ENCODE results near the gene TUBA3E.
A peak's percentile ranks its signal among the peaks of the same experiment; 100 is the strongest.
"Not testable (repeated sequence)": the region's sequence is repeated elsewhere in the genome, so short reads cannot be mapped to it uniquely, and the experiment has no call there.

TUBA3E gene

DNA sequence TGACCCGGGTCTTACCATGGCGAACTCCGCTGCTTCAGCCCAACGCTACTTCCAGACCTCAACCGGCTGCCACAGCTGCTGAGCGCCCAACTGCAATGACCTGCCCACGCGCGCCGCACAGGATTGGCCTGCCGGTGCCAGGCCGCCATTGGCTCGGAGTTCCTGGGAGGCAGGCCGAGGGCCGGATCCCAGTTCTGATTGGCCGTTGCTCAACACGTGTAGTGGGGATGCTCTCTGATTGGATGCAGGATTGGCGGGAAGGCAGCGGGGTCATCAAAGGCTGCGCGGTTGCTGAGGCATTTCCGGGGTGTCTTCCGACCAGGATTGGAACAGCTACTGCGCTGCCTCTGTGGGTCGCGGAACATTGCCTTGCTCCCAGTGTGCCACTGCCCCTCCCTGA is at the start of gene TUBA3E:
TUBA3E (minus strand) TSS at position 97 of the 400 bp plus-strand sequence; CDS start at position 18, 79 bp downstream.
- no peak for DNase-seq

DNA sequence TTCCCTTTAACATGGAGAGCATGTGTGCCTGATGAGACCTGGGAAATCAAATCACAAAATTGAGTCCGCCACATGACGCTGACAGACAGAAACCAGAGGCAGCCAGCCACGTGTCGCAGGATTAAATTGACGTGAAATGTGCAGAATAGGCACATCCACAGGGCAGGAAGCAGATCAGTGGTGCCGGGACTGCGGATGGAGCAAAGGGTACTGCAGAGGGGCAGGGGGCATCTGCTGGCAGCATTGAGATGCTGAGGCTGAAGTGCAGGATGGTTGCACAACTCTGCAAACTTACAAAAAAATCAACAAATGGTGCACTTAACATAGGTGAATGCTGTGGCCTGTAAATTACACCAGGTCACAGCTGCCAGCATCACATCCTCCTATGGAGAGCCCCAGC is 48.2 kb upstream of the TUBA3E start:
- no peak for DNase-seq

DNA sequence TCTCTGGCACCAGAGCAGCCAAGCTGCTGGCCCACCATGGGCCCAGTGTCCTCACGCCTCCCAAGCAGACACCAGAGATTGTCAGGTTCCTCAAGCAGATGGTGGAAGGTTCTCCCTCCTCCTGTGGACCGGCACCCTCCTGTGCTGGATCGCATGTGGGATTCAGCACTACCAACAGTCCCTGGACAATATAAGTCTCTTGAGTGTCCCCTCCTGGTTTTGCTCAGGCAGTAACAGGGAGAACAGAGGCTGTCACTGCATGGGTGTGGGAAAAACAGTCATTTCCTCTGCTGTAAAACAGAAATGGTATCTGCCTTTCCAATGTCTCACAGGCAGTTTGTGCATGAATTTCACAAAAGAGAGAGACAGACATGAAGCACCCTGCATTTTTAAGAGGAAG is 47.7 kb upstream of the TUBA3E start:
- DNase-seq: no peak

DNA sequence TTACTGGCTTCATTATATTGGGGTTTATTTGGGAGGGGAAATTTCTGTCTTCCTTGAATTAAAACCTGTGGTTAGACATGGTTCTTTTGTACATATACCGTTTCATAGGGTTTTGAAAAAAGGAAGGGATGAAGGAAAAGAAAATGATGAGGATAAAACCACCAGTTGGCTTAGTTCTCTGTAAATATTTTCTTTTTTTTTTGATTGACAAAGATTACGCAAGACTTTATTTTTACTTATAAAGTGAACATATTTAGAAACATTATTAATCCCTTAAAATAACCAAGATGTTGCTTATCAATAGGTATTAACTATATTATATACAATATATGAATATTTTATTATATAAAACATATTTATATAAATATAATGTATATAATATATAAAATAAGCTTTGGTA is 45.1 kb upstream of the TUBA3E start:
- DNase-seq: no peak

DNA sequence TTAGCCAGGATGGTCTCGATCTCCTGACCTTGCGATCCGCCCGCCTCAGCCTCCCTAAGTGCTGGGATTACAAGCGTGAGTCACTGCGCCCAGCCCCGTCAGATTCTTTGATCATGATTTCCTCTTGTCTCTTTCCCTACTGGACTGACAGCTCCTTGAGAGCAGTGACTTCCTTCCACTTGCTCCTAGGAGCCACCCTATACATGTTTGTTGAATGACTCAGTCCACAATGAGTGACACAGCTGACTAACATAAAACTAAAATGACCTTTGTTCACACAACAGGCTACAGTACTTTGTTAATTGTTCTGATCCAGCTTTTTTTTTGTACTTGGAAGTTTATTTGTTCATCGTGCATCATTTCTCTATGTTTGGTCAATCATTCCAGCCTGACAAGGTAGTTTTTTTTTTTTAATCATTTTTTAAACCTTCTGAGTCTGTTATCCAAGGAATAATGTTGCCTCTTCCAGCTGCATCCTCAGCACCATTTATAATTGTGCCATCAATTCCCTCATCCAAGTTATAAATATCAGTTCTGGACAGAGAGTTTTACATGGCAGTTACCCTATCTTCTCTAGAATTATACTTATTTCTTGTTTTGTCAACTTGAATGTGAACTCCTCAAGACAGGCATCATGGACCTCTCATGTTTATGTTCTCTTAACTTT is 42.9 kb upstream of the TUBA3E start:
- DNase-seq: no peak

DNA sequence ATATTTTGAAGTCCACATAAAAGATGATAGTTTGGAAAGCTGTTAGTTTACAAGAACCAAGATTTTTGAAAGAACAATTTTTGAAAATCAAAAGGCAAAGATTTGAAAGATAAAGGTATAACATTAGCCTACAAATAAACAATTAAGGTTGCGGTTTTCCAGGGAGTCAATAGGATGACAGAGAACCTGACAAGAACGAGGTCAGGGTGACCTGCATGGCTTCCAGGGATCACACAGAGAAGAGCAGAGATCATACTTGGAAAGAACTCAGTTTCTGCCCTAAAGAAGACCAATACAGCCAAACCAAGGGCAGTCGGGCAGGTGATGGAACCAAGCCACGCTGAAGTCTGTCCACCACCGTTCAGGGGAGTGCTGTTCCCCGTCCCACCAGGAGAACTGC is 41.3 kb upstream of the TUBA3E start:
- not testable (repeated sequence) for DNase-seq

DNA sequence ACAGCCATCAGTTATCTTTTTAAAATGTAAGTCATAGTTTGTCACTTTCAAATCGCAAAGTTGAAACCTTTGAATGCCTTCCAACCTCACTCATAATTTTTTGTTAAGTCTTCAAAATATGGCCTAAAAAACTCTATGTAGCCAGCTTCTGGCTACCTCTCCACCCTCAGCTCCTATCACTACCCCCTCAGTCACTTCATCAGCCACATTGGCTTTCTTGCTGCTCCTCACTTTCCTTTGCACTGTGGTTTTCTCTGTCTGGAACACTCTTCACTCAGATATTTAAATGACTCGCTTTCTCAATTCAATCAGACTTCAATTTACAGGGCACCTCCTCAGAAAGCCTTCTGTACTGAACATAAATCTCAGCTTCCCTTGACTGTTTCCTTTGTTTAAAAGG is 34.8 kb upstream of the TUBA3E start:
- not testable (repeated sequence) for DNase-seq

DNA sequence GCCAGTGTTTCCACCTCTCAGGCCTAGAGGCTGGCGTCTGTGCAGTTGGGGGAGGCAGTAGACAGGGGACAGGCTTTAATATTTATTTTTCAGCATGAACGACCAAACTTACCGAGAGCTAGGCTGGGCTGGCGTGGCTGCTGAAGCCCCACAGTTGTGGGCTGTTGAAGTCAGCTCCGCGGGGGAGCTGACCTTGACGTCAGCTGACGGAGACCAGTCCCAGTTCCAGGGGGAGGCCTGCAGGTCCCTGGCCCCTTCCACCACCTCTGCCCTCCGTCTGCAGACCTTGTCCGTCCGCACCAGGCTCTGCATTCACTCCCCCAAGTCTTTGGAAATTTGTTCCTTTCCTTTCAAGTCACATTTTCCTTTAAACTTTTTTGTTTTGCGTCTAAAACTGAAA is 33.4 kb upstream of the TUBA3E start:
- DNase-seq: no peak

DNA sequence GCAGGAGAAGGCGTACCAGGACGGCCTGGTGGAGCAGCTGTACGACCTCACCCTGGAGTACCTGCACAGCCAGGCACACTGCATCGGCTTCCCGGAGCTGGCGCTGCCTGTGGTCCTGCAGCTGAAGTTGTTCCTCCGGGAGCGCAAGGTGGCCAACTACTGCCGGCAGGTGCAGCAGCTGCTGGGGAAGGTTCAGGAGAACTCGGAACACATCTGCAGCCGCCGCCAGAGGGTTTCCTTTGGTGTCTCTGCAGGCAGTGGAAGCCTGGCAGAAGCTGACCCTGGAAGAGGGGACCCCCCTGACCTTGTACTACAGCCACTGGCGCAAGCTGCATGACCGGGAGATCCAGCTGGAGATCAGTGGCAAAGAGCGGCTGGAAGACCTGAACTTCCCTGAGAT is 32.7 kb upstream of the TUBA3E start:
- not testable (repeated sequence) for DNase-seq

DNA sequence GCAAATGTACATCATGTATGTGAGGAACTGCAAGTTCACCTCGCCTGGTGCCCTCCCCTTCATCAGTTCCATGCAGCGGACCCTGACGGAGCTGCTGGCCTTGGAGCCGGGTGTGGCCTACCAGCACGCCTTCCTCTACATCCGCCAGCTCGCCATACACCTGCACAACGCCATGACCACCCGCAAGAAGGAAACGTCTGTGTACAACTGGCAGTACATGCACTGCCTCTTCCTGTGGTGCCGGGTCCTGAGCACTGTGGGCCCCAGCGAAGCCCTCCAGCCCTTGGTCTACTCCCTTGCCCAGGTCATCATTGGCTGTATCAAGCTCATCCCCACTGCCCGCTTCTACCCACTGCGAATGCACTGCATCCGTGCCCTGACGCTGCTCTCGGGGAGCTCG is 32.1 kb upstream of the TUBA3E start:
- not testable (repeated sequence) for DNase-seq

DNA sequence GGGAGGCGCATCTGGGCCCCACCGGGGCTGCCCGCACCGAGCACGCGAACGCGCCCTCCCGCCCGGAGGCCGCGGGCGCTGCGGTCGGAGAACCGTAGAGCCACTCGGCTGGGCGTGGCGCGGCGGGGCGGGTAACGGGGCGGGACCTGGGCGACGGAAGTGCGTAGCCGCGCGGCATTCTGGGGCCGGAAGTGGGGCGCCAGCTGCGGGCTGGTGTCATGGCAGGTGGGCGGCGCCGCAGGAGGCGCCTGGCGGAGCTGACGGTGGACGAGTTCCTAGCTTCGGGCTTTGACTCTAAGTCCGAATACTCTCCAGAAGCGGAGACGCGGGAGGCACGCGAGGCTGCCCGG is 30.9 kb upstream of the TUBA3E start:
- DNase-seq: peak in 3 of 6 experiments; percentile 15 to 41 (median 26)

DNA sequence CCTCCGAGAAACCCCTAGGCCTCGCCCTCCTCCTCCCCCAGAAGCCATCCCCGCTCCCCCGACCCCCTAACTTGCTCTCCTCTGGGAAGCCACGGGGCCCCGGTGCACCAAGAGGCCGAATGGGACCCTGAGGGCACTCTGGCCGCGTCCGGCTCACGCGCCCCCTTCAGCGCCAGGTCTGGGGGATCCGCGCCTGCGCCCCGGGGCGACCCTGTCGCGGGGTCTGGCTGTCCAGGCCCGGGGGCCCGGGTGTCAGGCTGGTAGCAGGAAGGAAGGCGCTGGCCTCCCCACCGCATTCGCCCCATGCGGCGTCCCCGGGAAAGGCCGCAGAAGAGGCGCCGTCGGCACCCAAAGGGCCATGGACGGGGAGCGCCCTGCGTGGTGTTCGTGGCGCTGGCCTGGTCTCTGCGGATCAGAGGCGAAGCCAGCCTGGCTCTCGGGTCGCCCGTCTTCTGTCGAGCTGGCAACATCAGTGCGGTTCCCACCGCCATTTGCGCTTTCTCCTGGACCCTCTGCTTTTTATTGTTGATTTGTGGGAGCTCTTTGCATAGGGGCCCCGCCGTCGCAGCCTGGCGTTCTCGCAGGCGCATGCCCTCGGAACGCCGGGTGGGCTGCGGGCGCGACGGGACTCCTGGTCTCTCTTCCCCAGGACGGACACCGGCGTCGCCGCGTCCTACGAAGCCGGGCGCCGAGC is 30.4 kb upstream of the TUBA3E start:
- not testable (repeated sequence) for DNase-seq

DNA sequence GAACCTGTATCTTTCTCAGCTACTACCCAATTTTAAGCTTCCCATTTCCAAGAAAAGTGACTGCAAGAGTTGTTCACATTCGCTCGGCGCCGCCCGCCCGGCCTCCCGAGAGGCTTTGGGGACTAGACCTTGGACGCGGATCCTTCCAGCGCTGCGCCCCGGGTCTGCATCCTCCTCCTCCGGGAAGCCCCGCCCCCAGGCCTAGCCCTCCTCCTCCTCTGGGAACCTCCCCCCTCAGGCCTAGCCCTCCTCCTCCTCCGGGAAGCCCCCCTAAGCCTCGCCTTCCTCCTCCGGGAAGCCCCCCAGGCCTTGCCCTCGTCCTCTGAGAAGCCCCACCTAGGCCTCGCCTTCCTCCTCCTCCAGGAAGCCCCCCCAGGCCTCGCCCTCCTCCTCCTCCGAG is 29.8 kb upstream of the TUBA3E start:
- DNase-seq: not testable (repeated sequence)

DNA sequence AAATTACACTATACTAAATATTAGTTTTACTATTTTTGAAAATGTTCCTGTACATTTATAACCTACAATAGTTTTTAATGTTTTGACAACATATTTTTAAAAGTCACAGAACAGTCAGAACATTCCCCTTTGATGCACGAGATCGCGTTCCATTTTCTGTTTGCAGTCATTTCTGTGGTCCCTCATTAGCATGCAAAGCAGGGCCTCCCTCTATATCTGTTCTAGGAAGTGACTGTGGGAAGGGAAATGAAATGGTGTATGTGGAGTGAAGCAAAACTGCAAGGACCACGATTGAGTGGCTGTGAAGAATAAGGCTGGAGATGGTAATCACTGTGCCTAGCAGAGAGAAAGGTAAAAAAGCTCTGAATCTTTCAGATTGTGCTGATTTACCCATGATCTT is 24.3 kb upstream of the TUBA3E start:
- DNase-seq: not testable (repeated sequence)

DNA sequence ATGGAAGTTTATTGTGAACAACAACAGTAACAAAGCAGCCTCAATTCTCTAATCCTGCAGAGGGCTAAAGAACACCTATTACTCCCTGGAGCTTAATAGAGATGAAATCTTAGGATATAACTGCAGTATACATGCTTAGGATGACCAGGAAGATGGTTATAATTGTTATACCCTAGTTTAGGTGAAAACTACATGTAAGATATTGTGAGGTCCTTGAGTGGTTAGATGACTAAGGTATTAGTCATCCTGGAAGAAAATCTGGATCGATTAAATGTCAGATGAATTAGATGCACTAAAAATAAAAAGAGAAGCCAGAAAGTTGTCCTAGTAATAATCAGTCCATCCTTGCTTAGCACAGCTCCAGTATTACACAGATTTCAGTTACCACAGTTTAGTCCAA is 22.3 kb upstream of the TUBA3E start:
- not testable (repeated sequence) for DNase-seq

DNA sequence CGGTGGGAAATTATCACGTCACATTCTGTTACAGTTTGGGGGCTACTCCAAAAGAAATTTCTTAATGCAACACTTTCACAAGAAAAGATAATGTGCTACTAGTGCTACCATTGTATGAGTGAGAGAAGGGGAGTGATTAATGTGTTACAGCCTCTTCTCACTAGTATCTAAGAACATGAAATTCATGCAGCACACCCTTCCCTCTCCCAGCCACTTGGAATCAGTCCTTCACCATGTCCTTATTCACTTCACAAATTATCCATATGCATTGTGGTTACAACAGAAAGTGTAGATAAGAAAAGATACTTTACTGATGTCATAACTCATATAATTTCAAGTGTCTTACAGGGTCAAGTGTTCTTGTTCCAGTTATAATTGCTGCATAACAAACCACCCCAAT is 20.9 kb upstream of the TUBA3E start:
- DNase-seq: not testable (repeated sequence)

DNA sequence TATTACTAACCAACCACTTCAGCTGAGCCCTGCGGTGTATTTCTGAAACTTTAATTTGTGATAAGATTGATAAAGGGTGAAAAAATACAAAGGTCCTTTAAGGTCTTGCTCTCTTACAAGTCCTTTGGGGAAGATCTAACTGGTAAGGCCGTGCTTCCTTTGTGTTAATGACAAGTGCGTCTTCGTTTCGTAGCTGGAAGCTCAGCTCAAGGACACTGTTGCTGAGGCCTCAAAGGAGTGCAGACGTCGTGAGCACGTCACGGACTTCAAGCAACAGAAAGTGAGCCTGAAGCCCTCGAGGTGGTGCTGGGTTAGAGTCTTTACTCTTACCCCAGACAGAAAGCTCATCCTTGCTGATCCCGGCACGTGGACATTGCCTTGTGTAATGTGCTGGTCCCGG is 8.8 kb upstream of the TUBA3E start:
- DNase-seq: not testable (repeated sequence)

DNA sequence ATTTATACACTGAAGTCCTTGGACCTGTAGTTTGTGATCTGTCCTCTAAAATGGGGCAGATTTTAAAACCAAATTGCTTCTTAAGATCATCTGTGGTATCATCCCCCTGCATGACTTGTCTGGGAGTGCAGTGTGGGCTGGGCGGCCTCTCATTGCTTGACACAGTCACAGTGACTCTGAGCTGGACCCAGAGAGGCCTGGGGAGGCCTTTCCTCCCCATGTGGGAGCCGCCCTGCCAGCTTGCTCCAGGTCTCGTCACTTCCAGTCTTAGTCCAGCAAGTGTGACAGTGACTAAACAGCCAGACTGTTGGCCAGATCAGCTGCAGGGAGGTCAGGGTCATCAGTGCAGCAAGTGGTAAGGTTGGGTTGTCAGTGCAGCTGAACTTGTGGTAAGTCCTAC is 4.9 kb upstream of the TUBA3E start:
- DNase-seq: not testable (repeated sequence)

DNA sequence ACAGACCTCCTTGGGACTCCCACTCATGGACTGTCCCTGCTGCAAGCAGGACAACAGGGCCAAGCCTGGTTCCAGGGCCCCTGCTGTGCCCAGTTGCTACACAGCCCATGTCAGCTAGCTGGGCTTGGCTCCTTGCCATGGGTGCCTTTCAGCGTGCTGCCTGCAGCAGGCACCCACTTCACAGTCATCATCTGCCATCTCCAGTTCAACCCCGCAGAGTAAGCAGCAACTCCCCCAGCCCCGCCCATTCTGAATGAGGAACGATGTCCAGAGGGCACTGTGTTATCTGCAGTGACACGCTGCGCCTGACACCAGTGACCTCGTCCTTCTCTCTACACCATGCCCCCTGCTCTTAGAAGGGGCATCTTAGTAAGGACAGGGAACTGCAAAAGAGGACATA is 4.3 kb upstream of the TUBA3E start:
- DNase-seq: not testable (repeated sequence)

DNA sequence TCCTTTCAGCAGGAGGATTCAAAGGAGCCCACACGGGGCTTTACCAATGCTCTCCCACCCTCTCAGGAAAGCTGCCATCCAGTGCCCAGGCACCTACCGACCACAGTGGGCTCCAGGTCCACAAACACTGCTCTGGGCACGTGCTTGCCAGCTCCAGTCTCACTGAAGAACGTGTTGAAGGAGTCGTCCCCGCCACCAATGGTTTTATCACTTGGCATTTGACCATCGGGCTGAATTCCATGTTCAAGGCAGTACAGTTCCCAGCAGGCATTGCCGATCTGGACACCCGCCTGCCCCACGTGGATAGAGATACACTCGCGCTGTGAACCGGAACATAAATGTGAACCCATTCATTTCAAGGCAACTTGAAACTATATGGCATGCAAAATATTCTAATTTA is 2.2 kb downstream of the TUBA3E start:
- DNase-seq: not testable (repeated sequence)

DNA sequence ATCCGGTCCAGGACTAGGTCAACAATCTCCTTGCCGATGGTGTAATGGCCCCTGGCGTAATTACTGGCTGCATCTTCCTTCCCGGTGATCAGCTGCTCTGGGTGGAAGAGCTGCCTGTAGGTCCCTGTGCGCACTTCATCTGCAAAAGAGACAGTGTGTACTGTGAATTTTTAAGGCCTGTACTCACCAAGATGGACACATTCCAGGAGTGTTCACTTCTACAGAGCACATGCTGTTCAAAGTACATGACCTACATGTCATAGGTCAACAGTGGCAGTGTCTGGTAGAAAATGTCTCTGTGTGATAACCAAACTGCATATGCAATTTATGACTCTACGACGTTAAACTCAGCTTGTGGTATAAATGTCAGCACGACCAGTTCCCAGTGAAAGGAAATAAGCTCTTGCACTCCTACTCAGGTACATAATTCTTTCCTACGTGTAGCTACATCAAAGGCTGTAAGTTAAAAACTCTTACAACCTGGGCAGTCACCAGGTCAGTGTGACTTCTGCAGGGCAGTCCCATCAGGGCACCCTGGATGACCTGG is 3.1 kb downstream of the TUBA3E start:
- DNase-seq: not testable (repeated sequence)

DNA sequence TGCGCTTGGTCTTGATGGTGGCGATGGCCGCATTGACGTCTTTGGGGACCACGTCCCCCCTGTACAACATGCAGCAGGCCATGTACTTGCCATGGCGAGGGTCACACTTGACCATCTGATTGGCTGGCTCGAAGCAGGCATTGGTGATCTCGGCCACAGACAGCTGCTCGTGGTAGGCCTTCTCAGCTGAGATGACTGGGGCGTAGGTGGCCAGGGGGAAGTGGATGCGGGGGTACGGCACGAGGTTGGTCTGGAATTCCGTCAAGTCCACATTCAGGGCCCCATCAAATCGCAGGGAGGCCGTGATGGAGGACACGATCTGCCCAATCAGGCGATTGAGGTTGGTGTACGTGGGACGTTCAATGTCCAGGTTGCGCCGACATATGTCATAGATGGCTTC is 4.4 kb downstream of the TUBA3E start:
- DNase-seq: not testable (repeated sequence)

DNA sequence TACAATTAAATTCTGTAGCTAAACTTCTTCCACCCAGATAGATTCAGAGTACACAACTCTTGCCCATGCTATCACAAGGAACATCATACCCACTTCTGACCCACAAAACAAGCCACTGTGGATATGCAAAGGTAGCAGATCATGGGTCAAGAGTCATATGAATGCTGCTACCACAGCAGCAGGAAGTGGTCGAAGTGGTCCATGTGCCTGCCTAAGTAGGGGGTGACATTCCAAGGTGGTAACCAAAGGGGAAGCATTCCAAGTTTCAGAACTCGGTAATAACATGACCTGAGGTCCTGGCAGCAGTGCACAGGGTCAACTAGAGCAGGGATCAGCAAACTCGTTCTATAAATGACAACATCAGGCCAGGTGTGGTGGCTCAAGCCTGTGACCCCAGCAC is 5.8 kb downstream of the TUBA3E start:
- not testable (repeated sequence) for DNase-seq

DNA sequence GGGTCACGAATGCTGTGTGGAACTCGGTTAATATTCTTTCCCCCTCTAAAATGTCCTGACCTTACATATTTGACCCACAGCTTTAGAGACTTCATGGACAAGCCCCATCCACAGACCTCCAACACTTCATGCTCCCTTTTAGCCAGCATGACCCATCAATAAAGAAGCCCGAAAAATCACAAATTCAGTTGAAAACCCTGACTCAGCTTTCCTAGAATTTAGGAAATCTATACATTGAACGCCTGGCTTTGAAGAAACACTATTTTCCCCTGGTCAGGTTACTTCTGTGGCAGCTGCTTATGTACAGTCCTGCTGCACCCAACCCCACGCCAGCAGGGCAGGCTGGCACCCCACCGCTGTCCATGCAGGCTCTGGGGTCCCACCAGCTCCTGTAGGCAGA is 6.9 kb downstream of the TUBA3E start:
- not testable (repeated sequence) for DNase-seq
